Common myeloid progenitor, CD34-positive (primary cell): ENCODE data around the gene NUDT12.

Source experiments
- CTCF ChIA-PET: fragments of 350-600 bp; sonication (Branson Sonifier 250); formaldehyde crosslinking; loops from one replicate; lab custom pipeline; 2021; ENCODE audit warnings: antibody characterized with exemption; lab: Charles Lee
- POLR2A ChIA-PET: fragments of 350-600 bp; sonication (Branson Sonifier 250); formaldehyde crosslinking; loops from one replicate; lab custom pipeline; 2021; ENCODE audit warnings: antibody characterized with exemption; lab: Charles Lee
- DNase-seq, 3 donors: peaks; one replicate each; pipeline versions ENCODE4 v3.0.0 to v3.0.0-alpha.2; 2013
- H3K27ac ChIP-seq, 2 experiments: 1 replicate in 1 of 2; 2 replicates in 1 of 2; pipeline ENCODE4 v1.7.0; 2013; ENCODE audit warnings: inconsistent platforms in 2 of 2, low read length in 2 of 2, mild to moderate bottlenecking in 2 of 2, low read depth in 1 of 2, moderate library complexity in 1 of 2; ENCODE audit not compliant: severe bottlenecking in 2 of 2, insufficient read depth in 1 of 2, poor library complexity in 1 of 2
- H3K27me3 ChIP-seq, 5 experiments: replicated peaks in 2 of 5; 1 replicate in 3 of 5; 2 replicates in 2 of 5; pipeline versions ENCODE4 v1.6.1 to v1.7.0; 2013; ENCODE audit warnings: low read length in 4 of 5, mild to moderate bottlenecking in 2 of 5, moderate library complexity in 2 of 5, inconsistent platforms in 1 of 5; ENCODE audit not compliant: insufficient read depth in 5 of 5, control insufficient read depth in 4 of 5
- H3K36me3 ChIP-seq, 4 experiments: 1 replicate in 2 of 4; 2 replicates in 2 of 4; pipeline versions ENCODE4 v1.6.1 to v1.7.0; 2013; ENCODE audit warnings: low read length in 3 of 4, control low read depth in 1 of 4, mild to moderate bottlenecking in 1 of 4; ENCODE audit not compliant: control insufficient read depth in 4 of 4, insufficient read depth in 4 of 4
- H3K4me1 ChIP-seq, 4 experiments: 1 replicate in 3 of 4; 2 replicates in 1 of 4; pipeline versions ENCODE4 v1.6.1 to v1.7.1; 2013; ENCODE audit warnings: low read length in 3 of 4, mild to moderate bottlenecking in 3 of 4, control low read depth in 1 of 4, inconsistent platforms in 1 of 4, moderate library complexity in 1 of 4; ENCODE audit not compliant: control insufficient read depth in 4 of 4, insufficient read depth in 4 of 4; ENCODE audit errors: control extremely low read depth in 1 of 4
- H3K4me3 ChIP-seq, 7 experiments: 1 replicate in 4 of 7; 2 replicates in 3 of 7; pipeline versions ENCODE4 v1.5.1 to v1.7.0; 2013; ENCODE audit warnings: mild to moderate bottlenecking in 7 of 7, low read length in 6 of 7, moderate library complexity in 6 of 7, inconsistent platforms in 2 of 7, low read depth in 2 of 7, control low read depth in 1 of 7; ENCODE audit not compliant: insufficient read depth in 4 of 7, control insufficient read depth in 1 of 7; ENCODE audit errors: extremely low read depth in 1 of 7
- H3K9me3 ChIP-seq, 5 experiments: 1 replicate in 4 of 5; 2 replicates in 1 of 5; pipeline versions ENCODE4 v1.6.1 to v1.7.1; 2013; ENCODE audit warnings: low read length in 4 of 5, mild to moderate bottlenecking in 2 of 5, inconsistent platforms in 1 of 5, low read depth in 1 of 5, moderate library complexity in 1 of 5; ENCODE audit not compliant: control insufficient read depth in 4 of 5, insufficient read depth in 2 of 5; ENCODE audit errors: control extremely low read depth in 1 of 5
- WGBS: methylation state at CpG from one replicate; pipeline ENCODE4 v1.1.5; 2013; ENCODE audit not compliant: insufficient coverage; 5-methylcytosine and 5-hydroxymethylcytosine counted together

The NUDT12 gene

GRCh38 chr5:103511554-103511885 lies 51.1 kb downstream of the NUDT12 start:
- DNase-seq, result no peak
- Histone ChIP-seq H3K36me3 (no peaks in the 10 kb centered on the region), H3K27ac (no peak overlapping the region), H3K4me3 (no peak overlapping the region), H3K9me3 (peaks cover 0 to 4% (median 0%) of the 10 kb centered on the region in 5 experiments), H3K4me1 (peaks cover 0 to 4% (median 0%) of the 10 kb centered on the region in 4 experiments), H3K27me3 (no peaks in the 10 kb centered on the region)
- POLR2A ChIA-PET, result no interaction called here
- WGBS, result 100% methylated on average over 2 of the region's 2 CpGs
- CTCF ChIA-PET, result no interaction called here

- DNase-seq, result no peak
- no CpG with 5 or more reads among the region's 1 CpG for WGBS
- H3K27ac ChIP-seq, result no peak overlapping the region
These were observed 51.6 kb downstream of the NUDT12 start for GRCh38 chr5:103510851-103511553.

GRCh38 chr5:103505581-103506305 lies 56.8 kb downstream of the NUDT12 start:
- H3K9me3 ChIP-seq, result peaks cover 0 to 12% (median 1%) of the 10 kb centered on the region in 5 experiments
- no peaks in the 10 kb centered on the region for H3K36me3 ChIP-seq
- H3K27me3 ChIP-seq, result no peaks in the 10 kb centered on the region
- no CpG with 5 or more reads among the region's 3 CpGs for WGBS
- no peak overlapping the region for H3K4me3 ChIP-seq
- H3K4me1 ChIP-seq, result no peaks in the 10 kb centered on the region
- H3K27ac ChIP-seq, result no peak overlapping the region
- ChIA-PET POLR2A (no interaction called here), CTCF (no interaction called here)
- DNase-seq, result no peak

More at GRCh38 chr5:103510851-103511553, 51.6 kb downstream of the NUDT12 start:
- H3K36me3 ChIP-seq, result no peaks in the 10 kb centered on the region
- H3K27me3 ChIP-seq, result no peaks in the 10 kb centered on the region
- H3K9me3 ChIP-seq, result peaks cover 0 to 6% (median under 1%) of the 10 kb centered on the region in 5 experiments
- POLR2A ChIA-PET, result no interaction called here
- peaks cover 0 to 4% (median 0%) of the 10 kb centered on the region in 4 experiments for H3K4me1 ChIP-seq
- no peak overlapping the region for H3K4me3 ChIP-seq
- CTCF ChIA-PET, result no interaction called here

GRCh38 chr5:103503066-103503465 lies 59.5 kb downstream of the NUDT12 start:
- POLR2A ChIA-PET, result no interaction called here
- no peak overlapping the region for H3K4me3 ChIP-seq
- no peaks in the 10 kb centered on the region for H3K27me3 ChIP-seq
- DNase-seq, result no peak
- CTCF ChIA-PET, result no interaction called here
- peaks cover 0 to 24% (median 15%) of the 10 kb centered on the region in 4 experiments for H3K4me1 ChIP-seq
- H3K9me3 ChIP-seq, result peaks cover 0 to 12% (median 1%) of the 10 kb centered on the region in 5 experiments
- no peaks in the 10 kb centered on the region for H3K36me3 ChIP-seq
- H3K27ac ChIP-seq, result no peak overlapping the region

GRCh38 chr5:103502662-103503061 lies 59.9 kb downstream of the NUDT12 start:
- peaks cover 0 to 12% (median 1%) of the 10 kb centered on the region in 5 experiments for H3K9me3 ChIP-seq
- H3K4me1 ChIP-seq, result peaks cover 0 to 28% (median 16%) of the 10 kb centered on the region in 4 experiments
- H3K36me3 ChIP-seq, result no peaks in the 10 kb centered on the region
- no peaks in the 10 kb centered on the region for H3K27me3 ChIP-seq
- no peak overlapping the region for H3K27ac ChIP-seq
- ChIA-PET POLR2A (no interaction called here), CTCF (interaction anchor here (0.9 kb wide), 1 partner anchor 278 kb away, joined by 3 read pairs; no protein-coding TSS in a partner anchor)
- no CpG with 5 or more reads among the region's 3 CpGs for WGBS
- no peak overlapping the region for H3K4me3 ChIP-seq
- DNase-seq, result no peak
